ENCODE measurements around the gene TRIM40. TPM values are rescaled to one million over a fixed set of nuclear protein-coding genes. Genes with fewer than 3 reads are reported as not detected.

TRIM40 gene
- total RNA-seq, 2 donors from 2014 or later = not detected

DNA sequence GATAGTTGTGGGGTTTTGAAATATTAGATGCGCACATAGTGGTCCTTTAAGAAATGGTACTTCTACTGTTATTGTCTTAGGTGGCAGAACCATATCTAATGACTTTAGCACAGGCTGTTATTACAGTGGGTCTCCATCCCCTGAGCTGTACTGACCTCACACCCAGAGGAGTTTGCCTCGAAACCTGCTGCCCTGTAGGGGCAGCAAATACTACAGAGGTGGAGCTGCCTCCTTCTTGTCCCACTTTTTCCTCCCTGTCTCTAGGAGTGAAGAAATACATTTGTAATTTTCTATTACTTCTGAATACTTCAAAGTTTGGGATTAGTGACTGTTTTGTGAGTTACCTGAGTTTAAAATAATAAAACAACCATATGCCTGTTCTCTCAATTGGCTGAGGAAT, 31.3 kb upstream of the TRIM40 start:
- Histone ChIP-seq H3K36me3 (no peaks in the 10 kb centered on the region), H3K27ac (no peak overlapping the region), H3K9me3 (no peaks in the 10 kb centered on the region), H3K4me1 (replicated peaks) (peaks cover 16% of the 10 kb centered on the region), H3K4me3 (no peak overlapping the region), H3K27me3 (replicated peaks; ENCODE audit: insufficient read depth) (no peaks in the 10 kb centered on the region)
- WGBS = 94% methylated on average over 2 of the region's 2 CpGs
- TF ChIP-seq POLR2AphosphoS5 (IDR thresholded peaks at IDR 0.05) (no peak), POLR2A (IDR thresholded peaks at IDR 0.05) (no peak)
- TF ChIP-seq, protein P1, sequence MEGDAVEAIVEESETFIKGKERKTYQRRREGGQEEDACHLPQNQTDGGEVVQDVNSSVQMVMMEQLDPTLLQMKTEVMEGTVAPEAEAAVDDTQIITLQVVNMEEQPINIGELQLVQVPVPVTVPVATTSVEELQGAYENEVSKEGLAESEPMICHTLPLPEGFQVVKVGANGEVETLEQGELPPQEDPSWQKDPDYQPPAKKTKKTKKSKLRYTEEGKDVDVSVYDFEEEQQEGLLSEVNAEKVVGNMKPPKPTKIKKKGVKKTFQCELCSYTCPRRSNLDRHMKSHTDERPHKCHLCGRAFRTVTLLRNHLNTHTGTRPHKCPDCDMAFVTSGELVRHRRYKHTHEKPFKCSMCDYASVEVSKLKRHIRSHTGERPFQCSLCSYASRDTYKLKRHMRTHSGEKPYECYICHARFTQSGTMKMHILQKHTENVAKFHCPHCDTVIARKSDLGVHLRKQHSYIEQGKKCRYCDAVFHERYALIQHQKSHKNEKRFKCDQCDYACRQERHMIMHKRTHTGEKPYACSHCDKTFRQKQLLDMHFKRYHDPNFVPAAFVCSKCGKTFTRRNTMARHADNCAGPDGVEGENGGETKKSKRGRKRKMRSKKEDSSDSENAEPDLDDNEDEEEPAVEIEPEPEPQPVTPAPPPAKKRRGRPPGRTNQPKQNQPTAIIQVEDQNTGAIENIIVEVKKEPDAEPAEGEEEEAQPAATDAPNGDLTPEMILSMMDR (IDR thresholded peaks at IDR 0.05) = no peak
- intact Hi-C loops (cut with DNase I) = no loop called here
- DNase-seq (ENCODE audit: low spot score) = no peak

DNA sequence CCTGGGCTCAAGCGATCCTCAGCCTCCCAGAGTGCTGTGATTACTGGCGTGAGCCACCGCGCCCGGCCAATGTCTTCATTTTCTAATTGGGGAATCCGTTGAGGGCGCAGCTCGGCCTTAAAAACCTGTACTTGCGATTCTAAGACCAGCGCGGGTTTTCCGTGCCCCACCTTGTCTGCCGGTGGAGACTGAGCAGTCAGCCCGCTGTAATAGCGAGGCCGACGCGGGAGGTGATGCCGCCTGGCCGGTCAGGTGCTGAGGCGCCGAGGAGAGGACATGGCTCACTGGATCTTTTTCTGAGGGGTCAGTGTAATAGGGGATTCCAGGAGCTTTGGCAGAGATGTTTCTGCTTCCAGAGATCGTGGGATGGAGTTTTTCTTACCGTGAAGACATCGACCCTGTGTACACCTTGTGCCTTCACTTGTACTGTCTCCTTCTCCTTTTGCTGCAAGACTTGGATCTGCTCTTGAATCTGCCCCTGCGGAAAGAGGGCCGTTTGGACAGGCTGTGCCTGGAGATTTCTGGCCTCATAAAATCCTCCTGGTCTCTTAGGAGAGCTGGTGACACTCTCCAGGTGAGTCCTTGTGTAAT, 24.6 kb upstream of the TRIM40 start:
- TF ChIP-seq, protein P1 (IDR thresholded peaks at IDR 0.05) = no peak
- TF ChIP-seq POLR2AphosphoS5 (IDR thresholded peaks at IDR 0.05) (no peak), POLR2A (IDR thresholded peaks at IDR 0.05) (no peak)
- Histone ChIP-seq H3K27me3 (replicated peaks; ENCODE audit: insufficient read depth) (peaks cover 3% of the 10 kb centered on the region), H3K9me3 (no peaks in the 10 kb centered on the region), H3K4me1 (replicated peaks) (no peaks in the 10 kb centered on the region), H3K36me3 (no peaks in the 10 kb centered on the region), H3K27ac (no peak overlapping the region), H3K4me3 (no peak overlapping the region)
- 48% methylated on average over 27 of the region's 27 CpGs for WGBS
- intact Hi-C loops (cut with DNase I) = no loop called here
- DNase-seq (ENCODE audit: low spot score) = no peak

DNA sequence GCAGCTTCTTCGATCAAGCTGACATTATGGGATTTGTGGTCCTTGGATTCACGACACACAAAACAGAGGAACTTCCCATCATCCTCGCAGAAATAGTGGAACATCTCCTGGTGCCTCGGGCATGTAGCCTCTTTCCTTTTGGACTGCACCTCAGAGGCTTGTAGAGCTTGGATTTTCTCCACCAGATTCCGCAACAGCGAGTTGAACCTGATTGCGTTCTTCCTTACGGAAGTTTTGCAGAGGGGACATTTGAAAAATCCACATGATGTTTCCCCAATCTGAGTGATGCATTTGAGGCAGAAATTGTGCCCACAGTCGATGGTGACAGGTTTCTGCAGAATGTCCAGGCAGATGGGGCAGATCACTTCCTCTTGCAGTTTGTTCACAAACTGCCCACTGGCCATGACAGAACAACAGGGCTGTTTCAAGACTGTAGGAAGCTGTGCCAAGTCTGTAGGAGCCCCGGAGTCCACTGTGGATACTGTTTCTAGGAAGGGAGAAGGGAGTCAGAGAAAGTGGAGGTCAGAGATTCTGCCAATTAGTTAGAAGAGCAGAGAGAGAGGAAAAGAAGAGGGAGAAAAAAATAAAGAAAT, 23.4 kb upstream of the TRIM40 start:
- no peak overlapping the region for H3K4me3 ChIP-seq
- no peaks in the 10 kb centered on the region for H3K4me1 ChIP-seq (replicated peaks)
- no peak for DNase-seq (ENCODE audit: low spot score)
- H3K27ac ChIP-seq = no peak overlapping the region
- H3K9me3 ChIP-seq = no peaks in the 10 kb centered on the region
- H3K27me3 ChIP-seq (replicated peaks; ENCODE audit: insufficient read depth) = peaks cover 3% of the 10 kb centered on the region
- TF ChIP-seq POLR2AphosphoS5 (IDR thresholded peaks at IDR 0.05) (no peak), POLR2A (IDR thresholded peaks at IDR 0.05) (no peak)
- TF ChIP-seq, protein P1 (IDR thresholded peaks at IDR 0.05) = no peak
- no peaks in the 10 kb centered on the region for H3K36me3 ChIP-seq
- WGBS = 75% methylated on average over 10 of the region's 10 CpGs
- intact Hi-C loops (cut with DNase I) = no loop called here

DNA sequence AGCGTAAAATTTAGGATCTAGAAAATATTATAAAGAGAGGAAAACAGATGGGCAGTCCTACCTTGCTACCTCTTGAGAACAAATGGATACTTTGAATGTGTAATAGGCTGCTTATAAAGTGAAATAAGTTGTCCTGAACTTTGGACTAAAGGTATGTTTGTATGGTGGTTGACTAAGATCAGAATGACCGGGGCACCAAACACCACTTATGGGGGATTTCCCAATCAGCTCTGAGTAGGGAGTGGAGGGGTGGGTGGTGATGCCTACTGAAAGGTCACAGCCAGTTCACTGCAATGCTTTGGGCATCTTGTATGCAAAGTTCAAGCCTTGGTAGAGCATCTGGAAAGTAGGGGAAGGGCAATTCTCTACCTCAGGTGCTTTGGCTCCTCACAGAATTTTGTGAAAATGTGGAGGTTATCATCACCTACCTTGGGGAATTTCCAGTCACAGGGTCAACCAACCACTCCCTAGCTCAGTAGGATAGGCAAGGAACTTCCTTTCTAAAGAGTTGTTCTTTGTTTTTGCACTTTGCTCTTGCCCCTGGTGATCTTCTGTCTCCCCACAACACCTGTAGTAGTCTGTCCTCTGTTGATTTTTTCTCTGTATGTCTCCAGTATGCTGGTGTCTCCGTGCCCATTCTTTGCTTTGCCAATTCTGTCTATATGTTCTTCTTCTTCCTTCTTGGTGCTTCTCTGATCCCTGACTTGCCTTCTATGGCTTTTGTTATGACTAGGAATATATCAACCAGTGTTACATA, 22.8 kb upstream of the TRIM40 start, which contains the start of gene TRIM31:
TRIM31 (minus strand) TSS at position 88 of the 757 bp plus-strand sequence. CDS start 285 bp downstream, outside the sequence.
- no peak for DNase-seq (ENCODE audit: low spot score)
- peaks cover 3% of the 10 kb centered on the region for H3K27me3 ChIP-seq (replicated peaks; ENCODE audit: insufficient read depth)
- WGBS = 80% methylated on average over 3 of the region's 3 CpGs
- H3K4me1 ChIP-seq (replicated peaks) = no peaks in the 10 kb centered on the region
- no peaks in the 10 kb centered on the region for H3K9me3 ChIP-seq
- intact Hi-C loops (cut with DNase I) = no loop called here
- TF ChIP-seq, protein P1 (IDR thresholded peaks at IDR 0.05) = no peak
- TF ChIP-seq POLR2AphosphoS5 (IDR thresholded peaks at IDR 0.05) (no peak), POLR2A (IDR thresholded peaks at IDR 0.05) (no peak)
- H3K36me3 ChIP-seq = no peaks in the 10 kb centered on the region
- no peak within 1 kb of the TSS for H3K4me3 ChIP-seq
- no peak within 1 kb of the TSS for H3K27ac ChIP-seq
